Astrocyte (in vitro differentiated cells and primary cell): ENCODE measurements around the gene C11orf91.

Source experiments
- EZH2 ChIP-seq: IDR thresholded peaks from 2 replicates; pipeline ENCODE4 v1.6.1; 2012; ENCODE audit warnings: mild to moderate bottlenecking, low read length, inconsistent platforms; ENCODE audit not compliant: insufficient read depth
- TF ChIP-seq, protein P1 (sequence below): IDR thresholded peaks from 2 replicates; pipeline ENCODE4 v1.5.1; 2011; ENCODE audit warnings: low read depth, mild to moderate bottlenecking, inconsistent platforms, low read length, moderate library complexity; ENCODE audit not compliant: insufficient read depth

DNA sequence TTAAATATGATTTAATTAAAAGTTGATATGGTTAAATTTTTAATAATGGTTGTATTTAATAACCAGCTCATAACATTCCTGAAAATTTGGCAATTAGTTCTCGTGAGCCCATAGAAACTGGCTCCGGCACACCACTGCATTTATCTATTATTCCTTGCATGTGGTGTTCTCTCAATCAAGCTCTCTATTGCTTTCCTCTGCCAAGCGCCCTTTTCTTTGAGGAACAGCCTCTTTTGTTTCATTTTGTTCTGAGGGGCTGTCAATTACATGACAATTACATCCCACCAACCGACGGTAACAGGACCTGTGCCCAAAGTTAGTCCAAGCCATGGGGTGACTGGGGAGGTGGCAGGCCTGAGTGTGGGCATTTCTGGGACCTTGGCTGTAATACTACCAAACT lies 8.1 kb downstream of the C11orf91 start:
- TF ChIP-seq, protein P1, sequence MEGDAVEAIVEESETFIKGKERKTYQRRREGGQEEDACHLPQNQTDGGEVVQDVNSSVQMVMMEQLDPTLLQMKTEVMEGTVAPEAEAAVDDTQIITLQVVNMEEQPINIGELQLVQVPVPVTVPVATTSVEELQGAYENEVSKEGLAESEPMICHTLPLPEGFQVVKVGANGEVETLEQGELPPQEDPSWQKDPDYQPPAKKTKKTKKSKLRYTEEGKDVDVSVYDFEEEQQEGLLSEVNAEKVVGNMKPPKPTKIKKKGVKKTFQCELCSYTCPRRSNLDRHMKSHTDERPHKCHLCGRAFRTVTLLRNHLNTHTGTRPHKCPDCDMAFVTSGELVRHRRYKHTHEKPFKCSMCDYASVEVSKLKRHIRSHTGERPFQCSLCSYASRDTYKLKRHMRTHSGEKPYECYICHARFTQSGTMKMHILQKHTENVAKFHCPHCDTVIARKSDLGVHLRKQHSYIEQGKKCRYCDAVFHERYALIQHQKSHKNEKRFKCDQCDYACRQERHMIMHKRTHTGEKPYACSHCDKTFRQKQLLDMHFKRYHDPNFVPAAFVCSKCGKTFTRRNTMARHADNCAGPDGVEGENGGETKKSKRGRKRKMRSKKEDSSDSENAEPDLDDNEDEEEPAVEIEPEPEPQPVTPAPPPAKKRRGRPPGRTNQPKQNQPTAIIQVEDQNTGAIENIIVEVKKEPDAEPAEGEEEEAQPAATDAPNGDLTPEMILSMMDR = no peak
- no peak for TF ChIP-seq EZH2
